Measurements from ENCODE around the gene GRID1.
"Not testable (repeated sequence)": the region's sequence is repeated elsewhere in the genome, so short reads cannot be mapped to it uniquely, and the experiment has no call there.

GRCh38 chr10:86092311-86092710 lies 274.3 kb downstream of the GRID1 start:
- not testable (repeated sequence) for TF ChIP-seq EZH2 (IDR thresholded peaks at IDR 0.05); POLR2AphosphoS5 (IDR thresholded peaks at IDR 0.05; ENCODE audit: borderline replicate concordance, low read depth, low read length)
